GM18907 (cell line): Measurements from ENCODE around the gene LDHD.

Experiments
- ATAC-seq: cut with Tn5 transposase; IDR thresholded peaks from one replicate; pipeline ENCODE4 v1.9.1; 2021; ENCODE audit warnings: mild to moderate bottlenecking, moderate library complexity; ENCODE audit not compliant: unreplicated experiment

Gene LDHD

DNA sequence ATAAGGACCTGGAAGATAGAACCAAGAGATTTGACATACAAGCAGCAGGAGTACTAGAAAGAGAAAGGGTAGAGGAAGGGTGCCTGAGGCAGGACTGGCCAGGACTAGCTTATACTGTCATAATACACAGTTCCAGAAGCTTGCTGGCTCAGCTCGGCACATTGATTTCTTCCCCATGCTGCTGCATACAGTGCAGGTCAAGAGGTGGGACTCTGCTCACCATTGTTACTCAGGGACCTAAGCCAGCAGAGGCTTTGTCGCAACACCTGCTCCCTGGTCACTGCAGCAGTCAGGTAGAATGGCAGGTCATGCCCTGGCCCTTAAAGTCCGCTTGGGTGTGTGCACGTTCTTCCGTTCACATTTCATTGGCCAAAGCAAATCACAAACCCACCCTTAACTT is 32.8 kb downstream of the LDHD start:
- no peak for ATAC-seq

DNA sequence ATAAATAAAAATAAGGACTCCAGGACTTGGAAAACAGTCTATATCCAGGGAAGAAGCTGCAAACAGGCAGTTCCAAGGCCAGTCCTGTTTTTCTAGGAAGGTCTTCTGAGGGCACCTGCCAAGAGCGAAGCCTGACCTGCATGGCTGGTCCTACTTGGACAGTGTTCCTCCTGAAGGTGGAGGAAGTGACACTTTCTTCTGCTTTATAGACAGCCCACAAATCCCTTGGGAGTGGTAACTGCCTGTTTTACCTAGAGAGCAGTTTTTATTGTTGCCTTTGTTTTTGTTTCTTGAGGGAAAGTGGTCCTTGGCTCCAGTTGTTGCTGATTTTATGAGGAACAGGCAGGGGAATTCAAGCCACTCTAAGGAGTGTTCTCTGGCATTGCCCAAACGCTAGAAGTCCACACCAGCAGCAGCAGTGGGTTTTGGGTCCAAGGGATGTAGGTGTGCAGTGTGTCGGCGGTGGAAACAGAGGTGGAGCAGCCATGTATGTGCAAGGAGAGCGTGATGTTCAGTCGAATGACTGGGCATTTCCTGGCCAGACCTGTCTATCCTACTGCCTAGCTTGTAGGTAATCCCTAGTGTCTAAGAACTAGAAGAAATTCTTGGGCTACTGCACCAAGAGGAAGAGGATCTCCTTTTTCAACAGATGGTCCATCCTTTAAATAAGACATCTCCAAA is 35.3 kb downstream of the LDHD start:
- ATAC-seq: no peak

DNA sequence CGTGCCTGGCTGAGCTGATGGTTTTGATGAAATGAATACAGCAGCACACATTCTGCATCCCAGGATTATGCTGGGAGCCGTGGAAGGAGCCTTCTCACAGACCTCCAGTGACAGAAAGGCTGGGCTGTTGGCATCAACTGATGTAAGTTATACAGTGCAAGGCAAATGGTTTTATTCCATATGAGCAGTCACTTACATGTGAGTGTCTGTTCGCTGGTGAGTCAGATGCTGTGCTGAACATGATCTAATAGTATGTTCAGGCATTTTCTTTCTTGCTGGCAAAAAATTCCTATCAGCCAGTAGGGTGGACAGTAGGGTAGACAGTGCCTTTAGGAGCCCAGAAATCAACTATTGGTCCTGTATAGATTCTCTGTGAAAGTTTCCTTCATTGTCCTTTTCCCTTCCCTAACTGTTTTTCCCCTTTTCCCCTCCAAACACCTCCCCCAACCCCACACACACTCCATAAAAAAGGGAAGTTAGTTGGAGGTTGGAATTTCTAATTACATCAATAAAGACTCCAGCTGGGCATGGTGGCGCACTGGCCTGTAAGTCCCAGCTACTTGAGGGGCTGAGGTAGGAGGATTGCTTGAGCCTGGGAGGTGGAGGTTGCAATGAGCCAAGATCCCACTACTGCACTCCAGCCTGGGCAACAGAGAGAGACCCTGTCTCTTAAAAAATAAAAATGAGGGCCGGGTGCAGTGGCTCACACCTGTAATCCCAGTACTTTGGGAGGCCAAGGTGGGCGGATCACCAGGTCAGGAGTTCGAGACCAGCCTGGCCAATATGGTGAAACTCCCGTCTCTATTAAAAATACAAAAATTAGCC is 36.2 kb downstream of the LDHD start:
- ATAC-seq: no peak

DNA sequence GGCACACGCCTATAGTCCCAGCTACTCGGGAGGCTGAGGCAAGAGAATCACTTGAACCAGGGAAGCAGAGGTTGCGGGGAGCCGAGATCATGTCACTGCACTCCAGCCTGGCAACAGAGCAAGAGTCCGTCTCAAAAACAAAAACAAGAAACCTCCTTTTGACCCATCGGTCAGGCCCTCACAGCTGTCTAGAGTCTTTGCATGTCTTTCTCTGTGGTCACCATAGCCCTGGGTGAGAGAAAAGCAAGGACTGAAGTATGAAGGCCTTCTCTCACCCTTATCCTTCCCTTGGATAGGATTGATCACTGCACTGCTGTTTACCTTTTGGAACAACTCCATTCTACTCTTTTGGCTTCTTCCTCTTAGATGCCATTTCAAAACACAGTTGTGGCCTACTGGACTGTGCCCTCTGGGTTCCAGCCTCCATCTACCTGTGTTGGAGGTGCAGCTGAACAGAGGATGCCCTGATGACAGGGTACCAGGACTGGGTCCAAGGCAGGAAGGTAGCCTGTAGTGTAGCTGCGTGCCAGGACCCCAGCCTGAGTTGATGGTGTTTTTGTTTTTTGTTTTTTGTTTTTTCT is 37.1 kb downstream of the LDHD start:
- no peak for ATAC-seq

DNA sequence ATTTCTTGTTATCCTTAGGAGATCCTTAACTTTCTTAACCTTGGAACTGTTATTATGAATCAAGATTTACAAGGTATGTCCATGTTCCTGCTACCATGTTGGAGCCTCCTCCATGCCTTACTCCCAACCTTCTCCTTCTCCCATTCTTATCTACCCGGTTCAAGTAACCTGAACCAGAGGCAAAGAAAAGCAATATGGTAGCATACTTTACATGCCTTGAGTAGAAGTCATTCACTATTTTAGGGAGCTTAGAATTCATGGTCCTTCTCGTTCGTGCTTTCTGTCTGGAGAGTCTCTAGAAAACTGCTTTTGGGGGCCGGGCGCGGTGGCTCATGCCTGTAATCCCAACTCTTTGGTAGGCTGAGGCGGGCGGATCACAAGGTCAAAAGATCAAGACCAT is 37.7 kb downstream of the LDHD start:
- no peak for ATAC-seq

DNA sequence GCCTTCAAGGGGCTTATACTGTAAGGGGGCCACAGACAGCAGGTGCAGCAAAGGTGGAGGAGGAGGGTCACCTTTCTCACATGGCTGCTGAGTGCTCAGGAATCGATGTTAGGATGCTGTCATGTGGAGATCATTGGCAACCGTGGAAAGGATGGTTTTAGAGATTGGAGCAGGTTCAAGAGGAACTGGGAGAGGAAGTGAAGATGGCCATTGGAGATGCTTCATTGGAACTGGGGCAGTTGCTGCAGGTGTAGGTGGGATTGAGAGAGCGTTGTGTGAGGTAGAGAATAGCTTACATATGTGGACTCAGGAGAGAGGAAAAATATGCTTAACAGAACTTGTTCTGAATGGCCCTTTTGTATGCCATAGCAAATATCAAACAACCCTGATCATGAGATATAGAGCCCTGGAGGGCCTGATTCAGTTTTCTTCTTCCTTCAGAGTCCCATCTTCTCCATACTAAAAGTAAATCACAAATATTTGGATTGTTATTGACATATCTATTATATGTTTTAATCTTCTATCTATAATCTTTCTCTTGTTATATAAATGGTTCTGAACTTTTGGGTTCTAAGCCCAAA is 40.8 kb downstream of the LDHD start:
- ATAC-seq: peak; percentile 12

DNA sequence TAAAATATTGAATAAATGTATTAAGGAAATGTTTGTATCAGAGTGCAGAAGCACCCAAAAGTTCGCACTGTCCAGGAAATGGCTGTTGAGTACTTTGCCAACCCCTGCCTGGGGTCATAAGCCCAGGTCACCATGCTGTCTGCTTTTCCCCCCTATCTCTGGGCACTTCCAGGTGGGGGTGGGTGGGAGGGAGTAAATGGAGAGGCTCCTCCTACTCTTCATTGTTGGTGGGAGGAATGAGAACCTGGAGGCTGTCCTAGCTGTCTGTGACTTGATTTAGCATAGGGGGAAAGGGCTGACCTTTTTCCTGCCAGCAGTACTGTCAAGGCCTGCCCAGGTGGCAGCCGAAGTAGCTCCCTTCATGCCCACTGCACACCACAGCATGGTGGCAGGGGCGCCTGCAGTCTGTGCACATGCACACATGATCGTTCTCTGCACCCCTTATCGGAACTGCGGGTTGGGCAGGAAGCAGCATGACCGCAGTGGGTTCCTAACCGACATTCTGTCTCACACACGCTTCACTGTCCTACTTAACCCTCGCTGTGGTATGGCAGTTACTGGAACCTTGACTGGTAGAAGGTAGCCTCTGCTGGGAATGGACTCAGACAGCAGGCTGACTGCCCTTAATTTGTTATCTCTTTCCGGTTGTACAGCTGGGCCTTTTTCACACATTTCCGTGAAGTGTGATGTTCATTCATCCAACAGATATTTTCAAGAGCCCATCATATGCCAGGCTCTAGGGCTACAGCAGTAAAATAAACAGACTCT is 41.5 kb downstream of the LDHD start:
- peak; percentile 96 for ATAC-seq

DNA sequence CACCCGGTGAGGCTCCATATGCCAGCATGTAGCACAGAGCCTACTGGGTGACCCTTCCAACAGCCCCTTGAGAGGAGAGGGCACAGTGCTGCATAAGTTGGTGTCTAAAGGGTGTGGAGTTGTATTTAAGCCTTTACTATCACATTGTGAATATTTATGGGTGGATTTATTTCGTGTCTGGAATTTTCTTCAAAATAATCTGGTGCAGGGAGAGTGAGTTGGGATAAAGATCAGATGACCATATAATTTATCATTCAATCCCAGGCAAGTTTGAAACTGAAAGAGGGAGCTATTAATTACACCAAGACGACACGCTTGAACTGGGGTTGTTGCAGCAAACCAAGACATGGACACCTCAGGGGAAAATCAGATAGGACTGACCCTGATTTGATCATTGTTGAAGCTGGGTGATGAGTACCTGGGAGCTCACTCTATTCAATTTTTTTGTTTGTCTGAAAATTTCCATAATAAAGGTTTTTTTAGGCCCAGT is 42.2 kb downstream of the LDHD start:
- no peak for ATAC-seq

DNA sequence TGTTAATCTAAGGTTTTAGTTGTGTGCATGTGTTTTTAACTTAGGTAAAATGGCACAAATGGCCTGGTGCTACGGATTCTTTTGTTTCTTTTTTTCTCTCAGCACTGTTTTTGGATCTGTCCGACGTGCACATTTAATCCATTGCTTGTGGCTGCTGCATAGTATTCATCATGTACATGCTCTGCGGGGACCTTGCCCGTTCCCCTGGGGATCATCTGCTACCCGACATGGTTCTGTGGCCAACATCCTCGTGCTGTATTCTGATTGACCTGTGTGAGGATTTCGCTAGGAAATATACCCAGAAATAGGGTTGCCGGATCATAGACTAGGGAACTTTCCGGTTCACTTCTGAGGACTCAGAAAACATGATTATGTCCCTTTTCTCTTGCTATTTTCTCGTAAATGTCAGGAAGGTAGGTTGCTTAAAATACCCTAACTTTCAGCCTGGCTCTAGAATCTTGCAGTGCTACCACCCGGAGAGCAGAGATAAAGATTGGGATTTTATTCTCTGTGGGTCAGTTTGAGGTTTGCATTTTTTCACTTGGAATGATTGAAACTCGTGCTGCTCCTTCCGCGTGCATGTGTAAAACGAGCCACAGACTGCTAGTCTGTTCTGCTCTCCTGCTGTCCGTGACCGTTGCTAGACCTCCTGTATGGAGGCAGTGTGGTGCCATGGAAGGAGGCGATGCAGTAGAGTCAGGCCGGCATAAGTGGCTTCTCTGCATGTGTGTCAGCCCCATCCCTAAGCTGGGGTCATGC is 42.9 kb downstream of the LDHD start:
- ATAC-seq: no peak

DNA sequence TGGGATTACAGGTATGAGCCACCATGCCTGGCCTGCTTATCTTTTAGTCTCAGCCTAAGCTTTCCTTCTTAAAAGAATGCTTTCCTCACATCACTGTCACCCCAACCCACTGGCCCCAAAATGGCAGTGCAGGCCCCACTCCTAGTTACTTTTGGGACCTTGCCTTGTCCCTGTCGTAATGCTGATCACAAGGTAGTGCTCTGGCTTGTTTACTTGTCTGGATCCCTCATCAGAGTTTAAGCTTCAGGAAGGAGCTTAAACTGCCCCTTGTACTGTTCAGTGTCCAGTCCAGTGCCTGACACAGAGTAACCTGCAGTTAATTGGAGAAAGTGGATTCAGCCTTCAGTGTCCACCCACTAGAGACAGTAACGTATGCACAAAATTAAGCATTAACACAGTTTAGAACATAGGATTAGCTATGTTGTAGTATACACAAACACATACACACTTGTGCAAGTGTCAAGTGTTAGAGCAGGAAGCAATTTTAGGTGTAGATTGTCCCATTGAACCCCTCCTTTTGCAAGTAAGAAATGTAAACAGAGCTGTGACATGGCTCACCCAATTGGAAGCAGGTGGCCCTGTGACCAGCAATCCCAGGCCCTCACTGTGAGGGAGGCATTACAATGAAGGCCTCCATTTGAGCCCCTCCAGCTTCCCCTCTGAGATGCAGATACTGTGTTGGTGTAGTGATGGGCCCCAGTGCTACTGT is 44.2 kb downstream of the LDHD start:
- no peak for ATAC-seq

DNA sequence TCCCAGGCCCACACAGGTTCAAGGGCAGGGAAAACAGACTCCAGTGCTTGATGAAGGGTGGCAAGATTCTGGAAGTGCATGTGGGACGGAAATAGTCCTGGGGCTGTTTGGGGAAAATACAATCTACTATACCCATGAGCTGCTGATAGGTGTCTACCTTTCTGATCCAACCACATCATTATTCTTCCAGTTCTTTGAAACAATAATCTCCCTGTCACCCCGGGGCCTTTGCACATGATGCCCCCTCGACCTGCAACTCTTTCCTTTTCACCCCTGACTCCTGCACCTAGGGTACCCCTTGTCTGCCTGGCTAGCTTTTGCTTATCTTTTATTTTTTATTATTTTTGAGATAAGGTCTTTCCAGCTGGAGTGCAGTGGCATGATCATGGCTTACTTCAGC is 45.0 kb downstream of the LDHD start:
- no peak for ATAC-seq

DNA sequence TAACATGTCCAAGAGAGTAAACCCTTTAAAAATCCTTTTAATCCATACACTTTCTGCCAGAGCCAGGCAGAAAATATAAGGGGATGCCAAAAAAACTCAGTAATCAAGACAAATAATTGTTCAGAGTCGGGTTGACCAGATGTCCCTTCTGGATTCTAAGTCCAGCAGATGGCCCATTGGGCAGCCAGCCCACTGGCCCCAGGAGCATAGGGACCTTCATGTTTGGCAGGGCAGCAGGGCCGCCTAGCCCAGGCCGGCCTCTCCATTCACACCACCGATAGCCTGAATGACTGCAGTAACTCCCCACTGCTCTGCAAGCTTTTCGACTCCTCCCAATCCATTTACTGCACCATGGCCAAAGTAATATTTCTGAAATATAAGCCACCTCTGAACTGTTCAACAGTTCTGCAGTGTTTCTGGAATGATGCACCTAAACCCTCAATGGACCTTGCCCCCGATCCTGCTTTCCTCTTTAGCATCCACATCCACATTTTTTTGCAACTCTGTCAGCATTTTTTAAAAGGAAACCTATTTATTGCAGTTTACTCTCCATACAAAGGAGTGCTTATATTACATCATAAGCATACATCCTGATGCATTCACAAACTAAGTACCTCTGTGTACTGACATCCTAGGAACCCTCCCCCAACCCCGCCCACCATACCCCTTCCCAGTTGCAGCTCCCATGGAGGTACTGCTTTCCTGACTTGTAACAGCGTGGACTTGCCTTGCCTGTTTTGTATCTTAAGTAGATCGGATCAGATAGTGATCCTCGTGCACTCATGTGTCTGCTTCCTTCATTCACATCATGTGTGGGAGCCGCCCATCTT is 46.4 kb downstream of the LDHD start:
- ATAC-seq: no peak

DNA sequence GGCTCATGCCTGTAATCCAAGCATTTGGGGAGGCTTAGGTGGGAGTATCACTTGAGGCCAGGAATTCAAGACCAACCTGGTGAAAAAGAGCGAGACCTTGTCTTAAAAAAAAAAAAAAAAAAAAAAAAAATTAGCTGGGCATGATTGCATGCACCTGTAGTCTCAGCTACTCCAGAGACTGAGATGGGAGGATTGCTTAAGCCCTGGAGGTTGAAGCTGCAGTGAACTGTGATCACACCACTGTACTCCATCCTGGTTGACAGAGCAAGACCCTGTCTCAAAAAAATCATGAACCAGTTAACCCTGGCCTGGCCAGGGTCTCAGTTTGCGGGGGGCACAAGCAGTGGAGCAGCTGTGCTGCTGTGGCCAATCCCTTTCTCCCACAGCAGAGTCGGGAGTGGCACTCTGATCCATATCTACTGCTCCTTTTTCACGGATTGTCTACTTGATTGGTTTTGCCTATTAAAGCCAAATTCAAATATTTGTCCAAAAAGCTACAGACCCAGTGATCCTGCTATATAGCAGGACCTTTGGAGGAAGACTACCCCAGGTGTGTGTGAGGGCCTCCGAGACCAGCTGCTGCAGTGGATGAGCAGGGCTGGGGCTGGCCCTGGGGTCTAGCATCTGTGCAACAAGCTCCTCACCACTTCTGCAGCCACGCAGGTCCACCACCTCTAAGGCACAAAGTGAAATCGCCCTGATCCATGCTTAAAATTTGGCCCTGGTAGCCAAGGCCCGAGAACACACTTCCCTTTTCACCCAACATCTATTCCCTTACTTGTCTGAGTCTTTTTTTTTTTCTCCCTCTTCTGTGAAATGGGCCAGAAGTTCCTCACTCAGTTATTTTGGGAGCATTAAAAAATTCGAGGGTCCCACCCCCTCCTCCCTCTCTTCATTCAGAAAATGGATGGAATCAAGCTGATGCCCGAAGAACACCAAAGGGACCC is 48.2 kb downstream of the LDHD start:
- no peak for ATAC-seq

DNA sequence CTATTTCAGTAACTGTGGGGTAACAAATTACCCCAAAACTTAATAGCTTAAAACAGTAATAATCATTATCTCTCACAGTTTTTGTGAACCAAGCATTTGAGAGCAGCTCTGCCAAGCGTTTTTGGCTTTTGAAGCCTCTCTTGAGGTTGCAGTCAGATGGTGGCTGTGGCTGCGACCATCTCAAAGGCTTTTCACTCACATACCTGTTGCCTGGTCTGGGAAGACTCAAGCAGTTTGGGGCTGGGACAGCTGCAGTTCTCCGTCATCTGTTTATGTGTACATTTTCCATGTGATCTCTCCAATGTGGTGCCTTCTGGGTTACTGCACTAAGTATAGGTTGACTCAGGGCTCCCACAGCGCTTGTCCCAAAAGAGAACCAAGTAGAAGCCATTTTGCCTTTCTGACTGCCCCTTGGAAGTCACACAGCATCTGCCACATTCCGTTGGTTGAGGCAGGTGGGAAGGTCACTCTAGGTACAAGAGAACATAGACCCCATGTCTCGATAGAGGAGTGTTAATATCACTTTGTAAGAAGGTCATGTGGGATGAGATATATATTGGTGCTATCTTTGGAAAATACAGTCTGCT is 49.6 kb downstream of the LDHD start:
- no peak for ATAC-seq

DNA sequence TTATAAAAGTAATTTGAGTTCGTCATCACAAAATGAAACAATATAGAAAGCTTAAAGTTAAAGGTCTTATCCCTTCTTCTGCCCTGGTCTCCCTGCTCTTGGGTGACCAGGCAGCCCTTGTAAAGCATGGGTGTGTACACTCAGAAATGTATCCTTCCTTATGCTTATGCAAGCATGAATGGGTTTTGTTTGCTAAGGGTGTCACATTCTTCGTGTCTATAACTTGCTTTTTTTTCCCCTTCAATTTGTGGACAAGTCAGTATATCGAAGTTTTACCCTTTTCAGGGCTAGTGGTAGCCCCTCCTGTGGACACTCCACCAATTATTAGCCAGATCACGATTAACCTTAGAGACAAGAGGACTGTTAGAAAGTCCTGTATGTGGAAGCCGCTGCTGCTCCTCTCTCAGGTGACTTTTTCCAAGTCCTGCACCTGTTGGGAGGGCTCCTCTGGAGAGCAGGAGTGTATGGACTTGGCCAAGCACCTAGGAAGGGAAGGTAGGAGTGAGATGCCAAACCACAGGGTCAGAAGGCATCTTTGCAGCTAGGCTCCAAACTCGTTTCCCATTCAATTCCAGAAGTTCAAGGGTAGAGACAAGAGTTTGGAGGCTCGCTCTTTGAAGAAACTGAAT is 50.9 kb downstream of the LDHD start:
- ATAC-seq: no peak

DNA sequence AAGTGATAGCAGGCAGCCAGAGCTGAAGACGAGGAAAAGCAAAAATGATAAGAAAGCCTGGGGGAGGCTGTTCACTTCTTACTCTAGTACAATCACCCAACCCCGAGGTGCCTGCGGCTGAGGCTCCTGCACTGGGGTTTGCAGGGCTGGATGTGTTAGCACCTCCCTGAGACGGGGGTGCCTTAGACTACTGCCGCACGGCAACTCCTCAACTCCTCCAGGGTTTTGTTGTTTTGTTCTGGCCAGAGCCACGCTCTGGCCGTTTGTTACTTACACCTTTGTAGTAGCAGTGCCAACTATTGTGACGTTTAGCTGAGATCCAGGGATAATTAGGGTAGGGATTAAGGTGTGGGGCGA is 51.5 kb downstream of the LDHD start:
- ATAC-seq: no peak
